ENCODE measurements around the gene OCA2. TPM values are rescaled to one million over a fixed set of nuclear protein-coding genes. Genes with fewer than 3 reads are reported as not detected.
A peak's percentile ranks its signal among the peaks of the same experiment; 100 is the strongest.

Gene OCA2
- total and polyA plus RNA-seq, 2 of the 8 experiments (the other 6 are each of a cell fraction or from before 2014, with no cell fraction given), result 0.20 TPM

- Histone ChIP-seq H3K4me2 (ENCODE audit: insufficient read depth in 1 of 2, low read depth in 2 of 2, low read length in 2 of 2) (peak overlapping the region; percentile 81 to 96), H3K18ac (ENCODE audit: extremely low read depth, low read length) (no peak overlapping the region), H4K91ac (replicated peaks; ENCODE audit: insufficient read length, low read length) (no peak overlapping the region), H2BK5ac (ENCODE audit: low read depth, low read length) (no peak overlapping the region), H3K79me2 (ENCODE audit: control insufficient read depth in 1 of 2, insufficient read depth in 2 of 2, low read length in 2 of 2) (no peaks in the 10 kb centered on the region), H3K27me3 (replicated peaks in 1 of 4; ENCODE audit: control insufficient read depth in 3 of 4, extremely low read depth in 1 of 4, insufficient read depth in 3 of 4, low read length in 3 of 4) (peaks cover 9 to 27% (median 26%) of the 10 kb centered on the region in 4 experiments; a peak in 6 of 7 replicates), H2BK15ac (ENCODE audit: low read length) (no peak overlapping the region), H2AFZ (ENCODE audit: low read length) (no peak overlapping the region), H2BK120ac (replicated peaks; ENCODE audit: low read depth, low read length) (no peak overlapping the region), H3K23me2 (ENCODE audit: low read depth, low read length) (peaks cover 29% of the 10 kb centered on the region; the same call in 1 of the 2 replicates), H3K14ac (ENCODE audit: insufficient read length) (no peak overlapping the region), H3K9ac (replicated peaks in 1 of 4; ENCODE audit: extremely low read depth in 1 of 4, low read depth in 3 of 4, low read length in 3 of 4) (no peak overlapping the region), H3K4me3 (ENCODE audit: extremely low read depth in 1 of 4, insufficient read depth in 2 of 4, low read depth in 3 of 4, low read length in 4 of 4) (peak overlapping the region in 3 of 4 experiments; percentile 56 to 72 (median 59); a peak in 5 of 8 replicates), H4K5ac (ENCODE audit: insufficient read length, low read depth, low read length) (no peak overlapping the region), H3K36me3 (ENCODE audit: control insufficient read depth in 2 of 4, insufficient read depth in 4 of 4, low read length in 3 of 4) (peaks cover 4 to 18% (median 13%) of the 10 kb centered on the region in 4 experiments; a peak in 7 of 8 replicates), H3K4ac (replicated peaks; ENCODE audit: insufficient read length, low read depth, low read length) (no peak overlapping the region), H3K56ac (replicated peaks; ENCODE audit: insufficient read length, low read depth, low read length) (no peak overlapping the region), H3K4me1 (replicated peaks in 1 of 4; ENCODE audit: control insufficient read depth in 3 of 4, insufficient read depth in 4 of 4, low read length in 3 of 4) (peaks cover 0 to 7% (median 2%) of the 10 kb centered on the region in 4 experiments; a peak in 3 of 7 replicates), H3K23ac (ENCODE audit: insufficient read length) (no peak overlapping the region), H3K79me1 (ENCODE audit: low read depth, low read length) (no peaks in the 10 kb centered on the region; the same call in 1 of the 2 replicates), H2BK20ac (ENCODE audit: low read length) (no peak overlapping the region), H2AK5ac (ENCODE audit: low read depth, low read length) (no peak overlapping the region), H4K20me1 (replicated peaks in 1 of 2; ENCODE audit: control insufficient read depth in 1 of 2, insufficient read depth in 2 of 2, low read length in 2 of 2) (peaks cover 0 to 17% of the 10 kb centered on the region in 2 experiments), H2BK12ac (ENCODE audit: low read depth, low read length) (no peak overlapping the region), H4K8ac (ENCODE audit: extremely low read depth, insufficient read depth, low read length) (peak overlapping the region; percentile 46; the same call in 1 of the 2 replicates), H3K27ac (ENCODE audit: low read depth, low read length) (no peak overlapping the region), H3K9me3 (ENCODE audit: insufficient read depth in 2 of 2, low read depth in 1 of 2, low read length in 1 of 2) (no peaks in the 10 kb centered on the region; a peak in 1 of 4 replicates)
- ChIA-PET POLR2A (ENCODE audit: partially characterized antibody) (interaction anchor here (2.1 kb wide), 1 partner anchor 13 kb away, joined by 7 read pairs; no protein-coding TSS in a partner anchor), CTCF (ENCODE audit: partially characterized antibody) (interaction anchor here (1.8 to 3.2 kb wide), 3 partner anchors 9 to 18 kb away, joined by 6 to 14 read pairs (median 9); partner anchors contain the start of gene OCA2)
- FAIRE-seq (no peak), DNase-seq (ENCODE audit: low read depth in 1 of 2, low spot score in 2 of 2) (no peak)
- 66% methylated on average over 7 of the region's 8 CpGs; no CpG with 5 or more reads in 1 of the 2 experiments for WGBS, 2 experiments (ENCODE audit: extremely low coverage in 1 of 2, insufficient coverage in 1 of 2, insufficient read length in 1 of 2, insufficient replicate concordance in 2 of 2, low coverage in 1 of 2, low lambda C conversion rate in 2 of 2, missing lambda C conversion rate in 1 of 2)
- no peak for TF ChIP-seq POLR2A (IDR thresholded peaks at IDR 0.05; ENCODE audit: control extremely low read depth in 1 of 2, low read depth in 2 of 2, low read length in 2 of 2)
These were observed 8.8 kb upstream of the OCA2 start for GRCh38 chr15:28107904-28108275.

Data from H1 (cell line).